GM20431 (cell line): ENCODE measurements around the gene SRBD1.

Experiments
- in situ Hi-C: fragments of 300-500 bp; cut with MseI, MboI; formaldehyde crosslinking; loops from one replicate; pipeline ENCODE4 v1.15.0; 2020; ENCODE audit warnings: low sequenced_read_pairs; ENCODE audit not compliant: unreplicated experiment

The SRBD1 gene

GRCh38 chr2:45636008-45636407 is 24.9 kb upstream of the SRBD1 start:
- in situ Hi-C loops = no loop called here

GRCh38 chr2:45634223-45634622 is 23.2 kb upstream of the SRBD1 start:
- in situ Hi-C loops = no loop called here

- in situ Hi-C loops = no loop called here
Observed at GRCh38 chr2:45631955-45632354, 20.9 kb upstream of the SRBD1 start.

GRCh38 chr2:45631319-45631718 is 20.3 kb upstream of the SRBD1 start:
- in situ Hi-C loops = no loop called here

- in situ Hi-C loops = no loop called here
Observed at GRCh38 chr2:45629971-45630370, 18.9 kb upstream of the SRBD1 start.

- in situ Hi-C loops = no loop called here
Observed at GRCh38 chr2:45627911-45628310, 16.8 kb upstream of the SRBD1 start.

GRCh38 chr2:45626387-45627221 is 15.5 kb upstream of the SRBD1 start:
- in situ Hi-C loops = no loop called here

- in situ Hi-C loops = no loop called here
Observed at GRCh38 chr2:45625824-45626223, 14.8 kb upstream of the SRBD1 start.

- in situ Hi-C loops = no loop called here
Observed at GRCh38 chr2:45623098-45623497, 12.0 kb upstream of the SRBD1 start.

GRCh38 chr2:45622336-45623075 is 11.4 kb upstream of the SRBD1 start:
- in situ Hi-C loops = no loop called here

- in situ Hi-C loops = no loop called here
Observed at GRCh38 chr2:45617496-45617895, 6.4 kb upstream of the SRBD1 start.

- in situ Hi-C loops = no loop called here
Observed at GRCh38 chr2:45616658-45617411, 5.8 kb upstream of the SRBD1 start.

GRCh38 chr2:45614871-45615415 is 3.9 kb upstream of the SRBD1 start:
- in situ Hi-C loops = no loop called here

GRCh38 chr2:45614330-45614729 is 3.3 kb upstream of the SRBD1 start:
- in situ Hi-C loops = no loop called here

- in situ Hi-C loops = no loop called here
Observed at GRCh38 chr2:45612731-45613130, 1.7 kb upstream of the SRBD1 start.

GRCh38 chr2:45612285-45612684 is 1.2 kb upstream of the SRBD1 start:
- in situ Hi-C loops = no loop called here

GRCh38 chr2:45610281-45611019 is 617 bp downstream of the SRBD1 start:
- in situ Hi-C loops = no loop called here

GRCh38 chr2:45607701-45608100 is 3.4 kb downstream of the SRBD1 start:
- in situ Hi-C loops = no loop called here

GRCh38 chr2:45606796-45607195 is 4.3 kb downstream of the SRBD1 start:
- in situ Hi-C loops = no loop called here

GRCh38 chr2:45605116-45605515 is 6.0 kb downstream of the SRBD1 start:
- in situ Hi-C loops = no loop called here
